GM19468 (cell line): ENCODE results near the gene NEDD4.
"Not testable (repeated sequence)": the region's sequence is repeated elsewhere in the genome, so short reads cannot be mapped to it uniquely, and the experiment has no call there.

Experiments used
- ATAC-seq: cut with Tn5 transposase; IDR thresholded peaks from one replicate; pipeline ENCODE4 v1.9.1; 2021; ENCODE audit warnings: mild to moderate bottlenecking, moderate library complexity, moderate number of reproducible peaks; ENCODE audit not compliant: unreplicated experiment; ENCODE audit errors: extremely low read depth

Gene NEDD4

GRCh38 chr15:56007053-56007452 lies 13.6 kb upstream of the NEDD4 start:
- not testable (repeated sequence) for ATAC-seq

- not testable (repeated sequence) for ATAC-seq
Measured at GRCh38 chr15:56006371-56006770, 13.0 kb upstream of the NEDD4 start.

- ATAC-seq, result not testable (repeated sequence)
Measured at GRCh38 chr15:56004281-56004680, 10.9 kb upstream of the NEDD4 start.

GRCh38 chr15:56003777-56004176 lies 10.4 kb upstream of the NEDD4 start:
- not testable (repeated sequence) for ATAC-seq

GRCh38 chr15:56003277-56003676 lies 9.9 kb upstream of the NEDD4 start:
- ATAC-seq, result not testable (repeated sequence)

- no peak for ATAC-seq
Measured at GRCh38 chr15:56001471-56002078, 8.2 kb upstream of the NEDD4 start.

GRCh38 chr15:55999658-56000057 lies 6.2 kb upstream of the NEDD4 start:
- no peak for ATAC-seq

GRCh38 chr15:55998478-55998877 lies 5.1 kb upstream of the NEDD4 start:
- no peak for ATAC-seq

GRCh38 chr15:55993804-55994560 lies 570 bp upstream of the NEDD4 start:
- ATAC-seq, result no peak

GRCh38 chr15:55992769-55993110 lies 672 bp downstream of the NEDD4 start:
- ATAC-seq, result no peak

- ATAC-seq, result no peak
Measured at GRCh38 chr15:55991802-55992768, 1.3 kb downstream of the NEDD4 start.

GRCh38 chr15:55990998-55991397 lies 2.4 kb downstream of the NEDD4 start:
- ATAC-seq, result no peak

- no peak for ATAC-seq
Measured at GRCh38 chr15:55990516-55990915, 2.9 kb downstream of the NEDD4 start.

GRCh38 chr15:55989383-55989782 lies 4.0 kb downstream of the NEDD4 start:
- ATAC-seq, result no peak

GRCh38 chr15:55981582-55982249 lies 11.7 kb downstream of the NEDD4 start:
- ATAC-seq, result no peak

- ATAC-seq, result no peak
Measured at GRCh38 chr15:55980511-55980910, 12.9 kb downstream of the NEDD4 start.

GRCh38 chr15:55977231-55977630 lies 16.2 kb downstream of the NEDD4 start:
- ATAC-seq, result no peak

- ATAC-seq, result no peak
Measured at GRCh38 chr15:55970286-55970685, 23.1 kb downstream of the NEDD4 start.

GRCh38 chr15:55969582-55969981 lies 23.8 kb downstream of the NEDD4 start:
- ATAC-seq, result no peak

- no peak for ATAC-seq
Measured at GRCh38 chr15:55968923-55969322, 24.5 kb downstream of the NEDD4 start.
